ENCODE data around the gene UBALD2. TPM values are rescaled to one million over a fixed set of nuclear protein-coding genes. Genes with fewer than 3 reads are reported as not detected.
"Not testable (repeated sequence)": the region's sequence is repeated elsewhere in the genome, so short reads cannot be mapped to it uniquely, and the experiment has no call there.

The UBALD2 gene
- total RNA-seq, 1 donor from 2014 or later: 26.3 TPM

DNA sequence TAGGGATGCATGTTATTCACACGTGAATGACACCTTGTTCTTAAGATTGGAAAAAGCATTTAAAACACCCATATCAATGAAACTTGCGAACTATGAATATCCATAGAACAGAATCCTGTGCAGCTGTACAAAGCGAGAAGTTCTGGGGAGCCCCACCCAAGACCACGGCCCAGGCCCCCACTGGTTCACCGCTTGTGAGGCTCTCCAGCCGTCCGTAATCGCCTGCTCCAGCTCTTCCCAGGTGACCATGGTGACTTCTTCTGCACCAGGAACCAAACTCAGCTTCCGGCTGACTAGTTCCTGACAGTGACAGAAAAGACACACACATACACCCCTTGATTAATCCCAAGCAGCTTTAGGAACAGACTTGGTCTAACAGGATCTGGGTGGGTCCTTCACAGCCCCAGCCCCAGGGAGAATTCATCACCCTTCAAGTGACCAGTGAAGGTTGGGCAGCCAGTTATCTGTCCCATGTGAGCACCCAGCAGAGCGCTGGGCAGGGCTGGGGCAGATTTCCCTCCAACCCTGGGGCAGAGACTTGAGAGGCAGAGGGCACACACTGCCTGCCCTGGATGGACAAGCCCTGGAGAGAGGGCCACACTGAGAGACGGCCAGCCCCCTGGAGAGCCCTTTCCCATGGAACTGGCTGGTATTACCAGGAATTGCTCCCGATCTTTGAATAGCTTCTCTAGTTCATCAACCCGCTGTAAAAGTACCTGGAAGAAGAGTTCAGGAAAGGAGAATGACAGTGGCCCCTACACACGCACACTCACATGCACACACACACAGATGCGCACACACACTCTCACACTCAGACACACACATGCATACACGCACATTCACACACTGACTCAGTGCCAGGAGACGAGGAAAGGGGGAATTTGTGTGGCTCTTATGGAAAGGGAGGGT, 39.3 kb downstream of the UBALD2 start:
- TF ChIP-seq, protein P1, sequence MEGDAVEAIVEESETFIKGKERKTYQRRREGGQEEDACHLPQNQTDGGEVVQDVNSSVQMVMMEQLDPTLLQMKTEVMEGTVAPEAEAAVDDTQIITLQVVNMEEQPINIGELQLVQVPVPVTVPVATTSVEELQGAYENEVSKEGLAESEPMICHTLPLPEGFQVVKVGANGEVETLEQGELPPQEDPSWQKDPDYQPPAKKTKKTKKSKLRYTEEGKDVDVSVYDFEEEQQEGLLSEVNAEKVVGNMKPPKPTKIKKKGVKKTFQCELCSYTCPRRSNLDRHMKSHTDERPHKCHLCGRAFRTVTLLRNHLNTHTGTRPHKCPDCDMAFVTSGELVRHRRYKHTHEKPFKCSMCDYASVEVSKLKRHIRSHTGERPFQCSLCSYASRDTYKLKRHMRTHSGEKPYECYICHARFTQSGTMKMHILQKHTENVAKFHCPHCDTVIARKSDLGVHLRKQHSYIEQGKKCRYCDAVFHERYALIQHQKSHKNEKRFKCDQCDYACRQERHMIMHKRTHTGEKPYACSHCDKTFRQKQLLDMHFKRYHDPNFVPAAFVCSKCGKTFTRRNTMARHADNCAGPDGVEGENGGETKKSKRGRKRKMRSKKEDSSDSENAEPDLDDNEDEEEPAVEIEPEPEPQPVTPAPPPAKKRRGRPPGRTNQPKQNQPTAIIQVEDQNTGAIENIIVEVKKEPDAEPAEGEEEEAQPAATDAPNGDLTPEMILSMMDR (conservative IDR thresholded peaks at IDR 0.05; ENCODE audit: low read depth, low read length): no peak
- DNase-seq (ENCODE audit: low read depth): no peak
- H3K4me3 ChIP-seq (ENCODE audit: low read depth, low read length): no peak overlapping the region

DNA sequence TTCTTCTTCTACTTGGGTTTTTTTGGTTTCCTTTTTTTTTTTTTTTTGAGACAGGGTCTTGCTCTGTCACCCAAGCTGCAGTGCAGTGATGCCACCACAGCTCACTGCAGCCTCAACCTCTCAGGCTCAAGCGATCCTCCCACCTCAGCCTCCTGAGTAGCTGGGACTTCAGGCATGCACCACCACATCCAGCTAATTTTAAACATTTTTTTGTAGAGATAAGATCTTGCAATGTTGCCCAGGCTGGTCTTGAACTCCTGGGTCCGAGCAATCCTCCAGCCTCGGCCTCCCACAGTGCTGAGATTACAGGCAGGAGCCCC, 39.9 kb downstream of the UBALD2 start:
- not testable (repeated sequence) for H3K4me3 ChIP-seq (ENCODE audit: low read depth, low read length); DNase-seq (ENCODE audit: low read depth)

DNA sequence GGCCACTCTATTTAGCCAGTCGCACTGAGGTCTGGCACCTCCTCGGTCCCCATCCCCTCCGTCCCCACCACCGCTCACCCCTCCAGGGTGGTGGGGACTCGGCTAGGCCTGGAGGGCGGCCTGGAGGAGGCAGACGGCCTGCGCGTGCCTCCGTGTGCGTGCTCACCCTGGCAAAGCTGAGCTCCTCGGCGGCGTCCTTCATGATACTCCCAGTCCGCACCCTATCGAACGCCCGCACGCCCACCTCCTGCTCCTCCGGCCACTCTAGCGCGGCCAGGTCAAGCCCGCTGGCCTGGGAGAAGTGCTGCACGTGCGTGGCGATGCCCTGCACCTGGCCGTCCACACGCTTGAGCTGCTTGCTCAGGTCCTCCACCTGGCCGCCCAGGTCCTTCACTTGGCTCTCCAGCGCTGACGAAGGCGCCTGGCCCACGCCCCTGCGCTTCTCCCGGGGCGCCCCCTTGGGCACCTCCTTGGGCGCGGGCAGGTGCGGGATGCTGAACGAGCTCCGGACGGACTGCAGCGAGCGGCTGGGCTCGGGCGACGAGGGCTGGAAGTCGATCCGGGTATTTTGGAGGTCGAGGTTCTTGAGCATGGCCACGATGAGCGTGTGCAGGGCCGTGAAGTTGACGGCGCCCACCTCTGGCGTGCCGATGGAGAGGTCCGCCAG, 42.3 kb downstream of the UBALD2 start:
- no peak for DNase-seq (ENCODE audit: low read depth)
- TF ChIP-seq, protein P1 (conservative IDR thresholded peaks at IDR 0.05; ENCODE audit: low read depth, low read length): no peak
- no peak overlapping the region for H3K4me3 ChIP-seq (ENCODE audit: low read depth, low read length)

DNA sequence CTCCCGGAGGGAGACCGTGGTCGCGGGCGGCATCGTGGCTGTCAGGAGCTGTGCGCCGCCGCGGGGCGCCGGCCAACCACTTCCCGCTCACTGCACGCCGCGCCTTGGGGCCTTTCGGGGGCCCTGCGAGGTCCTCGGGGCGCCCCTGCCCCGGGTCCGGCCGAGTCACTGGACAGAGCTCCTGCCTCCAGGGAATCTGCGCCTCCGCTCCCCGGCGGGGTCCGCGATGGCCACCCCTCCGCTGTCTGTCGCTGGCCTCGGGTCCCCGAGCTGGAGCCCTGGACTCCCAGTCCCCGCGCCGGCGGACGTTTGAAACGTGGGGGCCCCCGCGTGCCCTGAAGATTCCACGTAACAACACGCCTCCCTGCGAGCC, 42.8 kb downstream of the UBALD2 start, which contains the start of gene QRICH2:
Gene QRICH2, minus strand, starts transcription at position 311 of the 373 bp plus-strand sequence. Its CDS starts 278 bp downstream, at position 33.
- TF ChIP-seq, protein P1 (conservative IDR thresholded peaks at IDR 0.05; ENCODE audit: low read depth, low read length): no peak
- no peak within 1 kb of the TSS for H3K4me3 ChIP-seq (ENCODE audit: low read depth, low read length)
- DNase-seq (ENCODE audit: low read depth): no peak

DNA sequence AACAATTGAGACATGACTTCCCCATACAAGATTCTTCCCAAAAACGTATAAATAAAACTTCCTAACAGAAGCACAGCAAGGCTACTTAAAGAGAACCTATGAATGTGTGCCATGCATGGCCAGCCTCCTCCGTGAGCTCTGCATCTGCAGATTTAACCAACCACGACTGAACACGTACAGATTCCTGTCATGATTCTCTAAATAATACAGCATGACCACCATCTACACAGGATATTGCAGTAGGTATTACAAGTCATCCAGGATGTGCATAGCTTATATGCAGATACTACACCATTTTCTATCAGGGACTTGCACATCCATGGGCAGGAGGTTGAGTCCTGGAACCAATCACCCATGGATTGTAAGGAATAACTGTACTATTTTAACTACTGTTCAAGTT, 44.3 kb downstream of the UBALD2 start:
- TF ChIP-seq, protein P1 (conservative IDR thresholded peaks at IDR 0.05; ENCODE audit: low read depth, low read length): no peak
- DNase-seq (ENCODE audit: low read depth): no peak
- H3K4me3 ChIP-seq (ENCODE audit: low read depth, low read length): no peak overlapping the region

DNA sequence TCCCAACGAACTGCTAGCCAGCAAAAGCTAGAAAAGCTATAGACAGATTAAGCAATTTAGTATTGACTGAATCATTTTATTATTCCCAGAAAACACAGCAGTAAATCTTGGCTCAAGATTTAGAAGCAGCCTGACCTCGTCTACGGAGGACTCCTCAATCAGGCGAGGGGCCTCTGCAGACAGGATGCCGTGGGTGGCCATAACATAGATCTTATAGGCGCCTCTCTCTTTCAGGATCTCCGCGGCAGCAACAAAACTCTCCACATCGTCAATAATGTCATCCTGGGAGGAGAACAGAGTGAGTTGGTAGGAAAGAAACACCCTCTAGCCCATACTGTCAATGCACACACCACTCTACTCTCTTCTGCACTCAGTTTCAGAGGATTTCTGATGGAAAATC, 47.6 kb downstream of the UBALD2 start:
- no peak for DNase-seq (ENCODE audit: low read depth)
- TF ChIP-seq, protein P1 (conservative IDR thresholded peaks at IDR 0.05; ENCODE audit: low read depth, low read length): no peak
- no peak overlapping the region for H3K4me3 ChIP-seq (ENCODE audit: low read depth, low read length)

DNA sequence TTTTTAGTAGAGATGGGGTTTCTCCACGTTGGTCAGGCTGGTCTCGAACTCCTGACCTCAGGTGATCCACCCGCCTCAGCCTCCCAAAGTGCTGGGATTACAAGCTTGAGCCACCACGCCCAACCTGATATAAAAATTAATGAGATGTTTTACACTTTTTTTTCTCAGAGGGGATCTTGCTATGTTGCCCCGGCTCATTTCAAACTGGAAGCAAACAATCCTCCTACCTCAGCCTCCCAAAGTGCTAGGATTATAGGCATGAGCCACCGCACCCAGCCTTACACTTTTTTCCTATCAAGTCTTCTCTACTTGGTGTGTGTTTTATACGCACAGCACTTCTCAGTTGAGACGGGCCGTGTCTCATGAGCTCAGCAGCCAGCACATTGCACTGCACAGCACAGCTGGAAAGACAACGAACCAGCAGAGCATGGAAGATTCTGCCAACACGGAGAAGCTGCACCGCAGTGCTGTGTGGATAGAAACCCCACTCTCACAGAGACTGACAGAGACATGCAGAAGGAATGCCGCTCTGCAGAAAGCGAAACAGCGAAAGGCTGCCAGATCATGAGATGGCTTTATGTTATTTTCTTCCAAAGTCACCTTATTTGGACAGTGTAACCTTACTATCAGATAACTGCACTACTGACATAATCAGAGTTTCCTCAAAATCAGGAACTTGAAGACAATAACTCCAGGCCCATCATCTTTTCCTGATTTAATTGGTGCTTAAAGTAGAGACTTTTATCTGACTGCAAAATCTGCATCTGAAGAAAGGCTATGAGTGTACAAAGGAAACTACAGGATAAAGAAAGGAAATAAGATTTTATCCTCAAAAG, 49.5 kb downstream of the UBALD2 start:
- no peak for DNase-seq (ENCODE audit: low read depth)
- TF ChIP-seq, protein P1 (conservative IDR thresholded peaks at IDR 0.05; ENCODE audit: low read depth, low read length): no peak
- H3K4me3 ChIP-seq (ENCODE audit: low read depth, low read length): no peak overlapping the region

Data from epithelial cell of proximal tubule (primary cell).